ENCODE results near the gene PTPN6. TPM values are rescaled to one million over a fixed set of nuclear protein-coding genes. Genes with fewer than 3 reads are reported as not detected.

PTPN6 gene
- total RNA-seq, 8 experiments from 2014 or later, result 0.22 to 2.4 (median 0.88) TPM

GRCh38 chr12:6915789-6916285 lies 35.3 kb upstream of the PTPN6 start:
- WGBS, 10 experiments, result 22 to 100% (median 90%) methylated on average over 1 to 3 of the region's 14 CpGs; no CpG with 5 or more reads in 6 of the 10 experiments
- in situ Hi-C loops (cut with MboI; ENCODE audit: low pct_unique_long_range_greater_than_20kb in 2 of 9, low sequenced_read_pairs in 9 of 9, unreplicated experiment in 9 of 9), result no loop called here
- ATAC-seq (replicated peaks in 6 of 8), result no peak

DNA sequence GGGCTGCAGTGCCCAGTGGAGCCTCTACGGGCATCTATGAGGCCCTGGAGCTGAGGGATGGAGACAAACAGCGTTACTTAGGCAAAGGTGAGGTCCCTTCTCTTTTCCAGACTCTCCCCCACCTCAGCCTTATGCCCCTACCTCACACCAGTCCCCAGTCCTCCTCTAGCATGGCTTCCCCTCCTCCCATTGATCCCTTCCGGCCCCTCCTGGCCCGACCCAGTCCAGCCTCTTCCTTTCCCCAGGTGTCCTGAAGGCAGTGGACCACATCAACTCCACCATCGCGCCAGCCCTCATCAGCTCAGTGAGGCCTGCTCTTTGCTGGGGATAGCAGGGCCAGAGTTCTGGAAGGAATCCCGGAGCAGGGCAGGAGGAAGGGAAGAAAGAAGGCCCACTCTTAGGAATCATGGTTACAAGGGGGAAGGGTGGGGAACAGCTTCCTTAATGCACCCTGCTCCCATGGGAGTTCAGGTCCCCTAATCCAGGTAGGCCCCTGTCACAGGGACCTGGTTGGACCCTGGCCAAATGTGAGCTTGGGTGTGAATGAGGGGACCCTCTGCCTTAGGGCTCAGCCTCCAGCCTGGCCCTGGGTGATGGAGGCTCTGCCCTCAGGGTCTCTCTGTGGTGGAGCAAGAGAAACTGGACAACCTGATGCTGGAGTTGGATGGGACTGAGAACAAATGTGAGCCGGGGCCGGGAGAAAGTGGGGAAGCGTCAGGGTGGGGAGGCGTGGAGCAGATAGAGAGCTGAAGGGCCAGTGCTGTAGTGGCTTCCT lies 34.5 kb upstream of the PTPN6 start:
- H3K4me3 ChIP-seq, result peak overlapping the region in 1 of 5 donors; percentile 99
- ATAC-seq (replicated peaks in 6 of 8), result no peak
- H3K27ac ChIP-seq, result no peak overlapping the region
- 94 to 100% (median 100%) methylated on average over 1 to 6 of the region's 11 CpGs; no CpG with 5 or more reads in 7 of the 10 experiments for WGBS, 10 experiments
- peaks cover 15 to 16% of the 10 kb centered on the region in 2 donors for H3K4me1 ChIP-seq (replicated peaks in 1 of 2)
- in situ Hi-C loops (cut with MboI; ENCODE audit: low pct_unique_long_range_greater_than_20kb in 2 of 9, low sequenced_read_pairs in 9 of 9, unreplicated experiment in 9 of 9), result no loop called here

More at GRCh38 chr12:6915789-6916285, 35.3 kb upstream of the PTPN6 start:
- Histone ChIP-seq H3K27ac (no peak overlapping the region), H3K4me3 (peak overlapping the region; percentile 71 to 99 (median 96)), H3K4me1 (replicated peaks in 1 of 2) (peaks cover 15 to 16% of the 10 kb centered on the region in 2 donors)

GRCh38 chr12:6917491-6918231 lies 33.5 kb upstream of the PTPN6 start:
- in situ Hi-C loops (cut with MboI; ENCODE audit: low pct_unique_long_range_greater_than_20kb in 2 of 9, low sequenced_read_pairs in 9 of 9, unreplicated experiment in 9 of 9), result no loop called here
- ATAC-seq (replicated peaks in 6 of 8), result no peak
- 80 to 100% (median 92%) methylated on average over 1 to 5 of the region's 14 CpGs; no CpG with 5 or more reads in 6 of the 10 experiments for whole genome bisulfite sequencing, 10 experiments
- Histone ChIP-seq H3K27ac (no peak overlapping the region), H3K4me3 (no peak overlapping the region), H3K4me1 (replicated peaks in 1 of 2) (peaks cover 15 to 16% of the 10 kb centered on the region in 2 donors)

- no peak for ATAC-seq (replicated peaks in 6 of 8)
- Histone ChIP-seq H3K4me1 (replicated peaks in 1 of 2) (peaks cover 12 to 19% of the 10 kb centered on the region in 2 donors), H3K4me3 (no peak overlapping the region), H3K27ac (no peak overlapping the region)
- WGBS, 10 experiments, result 17 to 100% (median 97%) methylated on average over 1 to 5 of the region's 7 CpGs; no CpG with 5 or more reads in 6 of the 10 experiments
- in situ Hi-C loops (cut with MboI; ENCODE audit: low pct_unique_long_range_greater_than_20kb in 2 of 9, low sequenced_read_pairs in 9 of 9, unreplicated experiment in 9 of 9), result no loop called here
Observed at GRCh38 chr12:6919588-6919987, 31.6 kb upstream of the PTPN6 start.

DNA sequence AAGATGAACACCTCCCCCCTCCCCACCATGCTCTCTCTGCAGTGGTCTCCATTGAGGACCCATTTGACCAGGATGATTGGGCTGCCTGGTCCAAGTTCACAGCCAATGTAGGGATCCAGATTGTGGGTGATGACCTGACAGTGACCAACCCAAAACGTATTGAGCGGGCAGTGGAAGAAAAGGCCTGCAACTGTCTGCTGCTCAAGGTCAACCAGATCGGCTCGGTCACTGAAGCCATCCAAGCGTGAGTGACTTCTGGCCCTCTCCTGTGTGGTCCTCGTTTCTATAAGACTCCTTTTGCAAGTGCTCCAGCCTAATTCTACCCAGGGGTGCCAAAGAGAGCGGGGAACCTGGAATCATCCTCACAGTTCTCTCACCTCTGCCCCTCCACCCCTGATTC lies 29.6 kb upstream of the PTPN6 start:
- no peak overlapping the region for H3K4me3 ChIP-seq
- ATAC-seq (replicated peaks in 6 of 8), result no peak
- in situ Hi-C loops (cut with MboI; ENCODE audit: low pct_unique_long_range_greater_than_20kb in 2 of 9, low sequenced_read_pairs in 9 of 9, unreplicated experiment in 9 of 9), result no loop called here
- H3K4me1 ChIP-seq (replicated peaks in 1 of 2), result peaks cover 29 to 33% of the 10 kb centered on the region in 2 donors
- no peak overlapping the region for H3K27ac ChIP-seq
- 33 to 76% (median 60%) methylated on average over 1 to 5 of the region's 7 CpGs; no CpG with 5 or more reads in 6 of the 10 experiments for WGBS, 10 experiments

DNA sequence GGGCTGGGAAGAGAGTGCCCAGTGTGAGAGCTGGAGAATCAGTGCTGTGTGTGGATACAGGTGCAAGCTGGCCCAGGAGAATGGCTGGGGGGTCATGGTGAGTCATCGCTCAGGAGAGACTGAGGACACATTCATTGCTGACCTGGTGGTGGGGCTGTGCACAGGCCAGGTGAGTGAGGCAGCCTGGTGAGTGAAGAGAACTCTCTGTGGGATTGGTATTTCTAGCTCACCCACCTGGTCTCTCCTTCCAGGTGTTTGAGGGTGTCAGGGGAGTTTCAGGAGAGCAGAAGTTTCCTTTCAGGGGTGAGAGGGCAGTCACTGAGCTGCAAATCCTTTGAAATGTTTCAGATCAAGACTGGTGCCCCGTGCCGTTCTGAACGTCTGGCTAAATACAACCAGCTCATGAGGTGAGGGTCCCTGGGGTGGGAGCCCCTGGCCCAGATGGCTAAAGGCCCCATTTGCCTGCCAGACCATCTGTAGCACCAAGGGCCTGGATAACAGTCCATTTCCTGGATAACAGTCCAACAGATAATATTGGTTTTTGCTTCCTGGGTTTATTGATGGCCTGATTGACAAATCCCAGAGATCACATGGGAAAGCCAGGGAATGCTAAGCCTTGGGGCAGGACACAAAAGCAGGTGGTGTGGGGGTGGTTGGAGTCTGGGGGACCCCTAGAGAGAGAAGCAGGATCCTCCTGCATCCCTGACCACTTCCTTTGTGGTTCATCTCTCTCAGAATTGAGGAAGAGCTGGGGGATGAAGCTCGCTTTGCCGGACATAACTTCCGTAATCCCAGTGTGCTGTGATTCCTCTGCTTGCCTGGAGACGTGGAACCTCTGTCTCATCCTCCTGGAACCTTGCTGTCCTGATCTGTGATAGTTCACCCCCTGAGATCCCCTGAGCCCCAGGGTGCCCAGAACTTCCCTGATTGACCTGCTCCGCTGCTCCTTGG lies 28.9 kb upstream of the PTPN6 start:
- in situ Hi-C loops (cut with MboI; ENCODE audit: low pct_unique_long_range_greater_than_20kb in 2 of 9, low sequenced_read_pairs in 9 of 9, unreplicated experiment in 9 of 9), result no loop called here
- Histone ChIP-seq H3K4me3 (no peak overlapping the region), H3K27ac (no peak overlapping the region), H3K4me1 (replicated peaks in 1 of 2) (peaks cover 36 to 38% of the 10 kb centered on the region in 2 donors)
- 67 to 100% (median 92%) methylated on average over 1 to 5 of the region's 9 CpGs; no CpG with 5 or more reads in 3 of the 10 experiments for WGBS, 10 experiments
- no peak for ATAC-seq (replicated peaks in 6 of 8)

- H3K4me3 ChIP-seq, result no peak overlapping the region
- ATAC-seq (replicated peaks in 6 of 8), result peak in 1 of 8 experiments; percentile 15
- WGBS, 10 experiments, result 33 to 100% (median 66%) methylated on average over 1 to 8 of the region's 10 CpGs; no CpG with 5 or more reads in 1 of the 10 experiments
- peaks cover 37 to 38% of the 10 kb centered on the region in 2 donors for H3K4me1 ChIP-seq (replicated peaks in 1 of 2)
- in situ Hi-C loops (cut with MboI; ENCODE audit: low pct_unique_long_range_greater_than_20kb in 2 of 9, low sequenced_read_pairs in 9 of 9, unreplicated experiment in 9 of 9), result no loop called here
- no peak overlapping the region for H3K27ac ChIP-seq
Observed at GRCh38 chr12:6923003-6923732, 28.0 kb upstream of the PTPN6 start.

GRCh38 chr12:6923851-6924250 lies 27.3 kb upstream of the PTPN6 start:
- no peak for ATAC-seq (replicated peaks in 6 of 8)
- 23 to 92% (median 74%) methylated on average over 1 to 4 of the region's 6 CpGs; no CpG with 5 or more reads in 3 of the 10 experiments for WGBS, 10 experiments
- H3K27ac ChIP-seq, result peak overlapping the region in 1 of 2 donors; percentile 11
- in situ Hi-C loops (cut with MboI; ENCODE audit: low pct_unique_long_range_greater_than_20kb in 2 of 9, low sequenced_read_pairs in 9 of 9, unreplicated experiment in 9 of 9), result no loop called here
- H3K4me1 ChIP-seq (replicated peaks in 1 of 2), result peaks cover 37 to 38% of the 10 kb centered on the region in 2 donors
- H3K4me3 ChIP-seq, result no peak overlapping the region

DNA sequence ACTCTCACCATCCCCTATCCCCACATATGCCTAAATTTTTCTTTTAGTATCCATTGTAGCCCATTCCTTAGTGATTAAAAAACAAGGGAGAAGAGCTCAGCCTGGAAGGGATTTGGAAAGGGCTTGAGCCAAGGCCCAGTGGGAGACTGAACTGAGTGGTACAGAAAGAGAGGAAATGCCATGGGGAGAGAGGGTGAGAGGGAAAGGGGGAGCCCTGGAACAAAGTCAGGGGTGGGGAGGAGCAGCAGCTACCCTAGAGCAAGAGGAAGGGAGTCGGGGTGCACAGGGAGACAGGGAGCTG lies 26.0 kb upstream of the PTPN6 start:
- H3K4me1 ChIP-seq (replicated peaks in 1 of 2), result peaks cover 44 to 45% of the 10 kb centered on the region in 2 donors
- peak overlapping the region; percentile 74 to 95 for H3K27ac ChIP-seq
- no CpG with 5 or more reads among the region's 1 CpG for WGBS, 10 experiments
- H3K4me3 ChIP-seq, result peak overlapping the region in 3 of 5 donors; percentile 13 to 15 (median 14)
- ATAC-seq (replicated peaks in 6 of 8), result peak in 3 of 8 experiments; percentile 0 to 3 (median 0)
- in situ Hi-C loops (cut with MboI; ENCODE audit: low pct_unique_long_range_greater_than_20kb in 2 of 9, low sequenced_read_pairs in 9 of 9, unreplicated experiment in 9 of 9), result loop anchor here in 2 of 9 experiments (25.0 kb wide), 1 partner anchor 187 kb away; the partner anchor contains the start of gene C1RL (in 2 of the 2)

GRCh38 chr12:6925540-6926279 lies 25.4 kb upstream of the PTPN6 start:
- in situ Hi-C loops (cut with MboI; ENCODE audit: low pct_unique_long_range_greater_than_20kb in 2 of 9, low sequenced_read_pairs in 9 of 9, unreplicated experiment in 9 of 9), result loop anchor here in 2 of 9 experiments (25.0 kb wide), 1 partner anchor 187 kb away; the partner anchor contains the start of gene C1RL (in 2 of the 2)
- Histone ChIP-seq H3K4me3 (peak overlapping the region in 4 of 5 donors; percentile 6 to 97 (median 10)), H3K27ac (peak overlapping the region; percentile 74 to 95), H3K4me1 (replicated peaks in 1 of 2) (peaks cover 46 to 50% of the 10 kb centered on the region in 2 donors)
- 0 to 40% (median 11%) methylated on average over 1 to 6 of the region's 8 CpGs; no CpG with 5 or more reads in 4 of the 10 experiments for WGBS, 10 experiments
- ATAC-seq (replicated peaks in 6 of 8), result peak in 6 of 8 experiments; percentile 1 to 27 (median 6)
